GM15510 (cell line): ENCODE results near the gene GPRC5D.

ENCODE experiments used
- POLR2A ChIP-seq: IDR thresholded peaks from 3 replicates; pipeline ENCODE4 v1.6.1; 2011; ENCODE audit warnings: borderline replicate concordance; ENCODE audit not compliant: insufficient read length; ENCODE audit errors: extremely low read depth

GPRC5D gene

DNA sequence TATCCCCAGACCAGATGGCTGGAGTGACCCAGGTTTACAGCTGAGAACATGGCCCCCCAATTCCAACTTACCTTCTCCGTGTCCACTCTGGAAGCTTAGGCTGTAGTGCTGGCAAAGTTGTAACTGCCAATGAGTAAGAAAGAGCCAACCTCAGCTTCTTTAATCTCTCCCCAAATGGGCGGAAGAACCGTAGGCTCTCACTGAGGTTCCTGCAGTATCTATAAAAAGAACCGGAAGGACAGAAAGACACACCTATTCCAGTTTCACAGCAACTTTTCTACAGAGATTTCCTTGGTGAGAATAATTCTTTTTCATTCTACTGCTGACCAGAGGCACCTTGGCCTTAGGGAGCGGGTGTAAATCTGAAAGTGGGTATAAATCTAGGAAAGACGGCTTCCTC is at the start of gene GPRC5D:
Gene GPRC5D, minus strand, starts transcription at position 135 of the 400 bp plus-strand sequence. CDS start 1,786 bp downstream, outside the sequence.
- TF ChIP-seq POLR2A = no peak

- TF ChIP-seq POLR2A = no peak
These were observed 49.7 kb upstream of the GPRC5D start for GRCh38 chr12:13001775-13002040.

GRCh38 chr12:13000925-13001774 is 49.2 kb upstream of the GPRC5D start:
- no peak for TF ChIP-seq POLR2A

- TF ChIP-seq POLR2A = no peak
These were observed 48.6 kb upstream of the GPRC5D start for GRCh38 chr12:13000616-13000924.

GRCh38 chr12:12999959-13000615 is 48.1 kb upstream of the GPRC5D start, which contains the start of gene HEBP1:
HEBP1 (minus strand) TSS chr12:13000265; CDS start chr12:13000114, 151 bp downstream.
- TF ChIP-seq POLR2A = no peak

DNA sequence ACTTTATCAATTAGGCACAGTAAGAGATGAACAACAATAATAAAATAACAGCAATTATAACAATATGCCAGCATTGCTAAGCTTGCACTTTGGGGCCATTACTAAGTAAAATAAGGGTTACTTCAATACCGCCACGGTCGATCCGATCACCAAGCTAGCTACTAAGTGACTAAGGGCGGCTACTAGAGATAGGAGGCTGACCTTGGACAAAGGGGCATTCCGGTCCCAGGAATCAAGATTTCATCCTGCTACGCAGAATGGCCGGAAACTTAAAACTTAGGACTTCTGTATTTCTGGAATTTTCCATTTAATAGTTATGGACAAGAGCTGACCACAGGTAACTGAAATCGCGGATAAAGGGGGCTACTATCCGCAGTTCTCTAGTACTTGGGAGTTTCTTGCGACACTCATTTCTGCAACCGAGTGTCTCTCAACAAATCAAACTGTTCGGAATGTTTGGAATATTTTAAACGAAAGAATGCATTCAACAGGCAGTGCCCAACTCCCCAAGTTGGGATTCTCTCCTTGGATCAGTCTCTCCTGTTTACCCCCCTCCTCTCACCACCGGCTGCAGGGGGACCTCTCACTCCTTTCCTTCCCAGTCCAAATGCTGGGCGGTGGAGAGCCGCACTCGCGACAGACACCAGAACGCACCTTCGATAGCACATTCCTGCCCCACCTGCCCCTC is 47.4 kb upstream of the GPRC5D start:
- TF ChIP-seq POLR2A = no peak

- no peak for TF ChIP-seq POLR2A
These were observed 46.3 kb upstream of the GPRC5D start for GRCh38 chr12:12998248-12998647.

GRCh38 chr12:12997734-12998133 is 45.8 kb upstream of the GPRC5D start:
- no peak for TF ChIP-seq POLR2A

GRCh38 chr12:12997156-12997555 is 45.2 kb upstream of the GPRC5D start:
- TF ChIP-seq POLR2A = no peak

DNA sequence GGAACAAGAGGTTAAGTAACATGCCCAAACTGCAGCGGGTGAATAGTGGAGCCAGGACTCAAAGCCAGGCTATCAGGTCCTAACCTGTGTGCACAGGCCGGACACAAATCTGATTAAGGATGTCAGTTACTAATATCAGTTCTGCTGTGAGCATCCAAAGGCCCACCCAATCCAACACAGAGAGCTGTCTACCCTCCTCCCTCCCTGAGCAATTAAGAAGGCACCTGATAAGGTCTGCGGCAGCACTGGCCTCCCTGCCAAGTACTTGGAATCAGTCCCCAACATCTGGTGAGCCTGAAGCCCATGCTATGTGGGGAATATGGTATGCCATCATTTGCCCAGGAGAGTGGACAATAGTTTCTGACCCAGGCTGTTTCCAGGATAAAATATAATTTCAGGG is 44.2 kb upstream of the GPRC5D start:
- no peak for TF ChIP-seq POLR2A

DNA sequence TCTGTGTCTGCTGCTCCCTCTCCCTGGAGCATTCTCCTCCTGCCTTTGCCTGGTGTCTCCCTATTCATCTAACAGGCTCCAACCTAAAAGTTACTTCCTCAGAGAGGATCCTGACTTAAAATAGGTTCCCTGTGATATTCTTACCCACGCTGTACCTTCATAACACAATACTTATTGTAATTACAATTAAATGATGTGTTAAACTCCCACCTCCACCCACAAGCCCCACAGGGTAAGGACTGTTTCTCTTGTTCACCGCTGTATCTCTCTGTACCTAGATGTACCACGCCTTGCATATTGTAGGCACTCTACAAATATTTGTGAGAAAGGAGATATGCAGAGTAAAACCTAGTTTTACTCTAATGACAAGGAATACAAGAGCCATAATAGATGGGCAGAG is 43.1 kb upstream of the GPRC5D start:
- no peak for TF ChIP-seq POLR2A

DNA sequence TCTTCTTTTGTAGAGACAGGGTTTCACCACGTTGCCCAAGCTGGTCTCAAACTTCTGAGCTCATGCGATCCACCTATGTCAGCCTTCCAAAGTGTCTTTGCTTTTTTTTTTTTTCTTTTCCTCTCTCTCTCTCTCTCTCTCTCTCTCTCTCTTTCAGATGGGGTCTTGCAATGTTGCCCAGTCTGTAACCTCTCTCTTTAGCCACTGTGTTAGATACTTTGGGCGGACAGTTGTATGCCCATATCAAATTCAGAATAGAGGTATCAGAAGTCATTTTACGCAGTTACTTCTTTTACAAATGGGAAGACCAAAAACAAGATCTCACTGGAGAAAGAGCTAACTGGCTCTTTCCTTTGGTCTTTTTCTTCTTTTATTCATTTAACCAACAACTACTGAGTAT is 41.4 kb upstream of the GPRC5D start:
- no peak for TF ChIP-seq POLR2A

DNA sequence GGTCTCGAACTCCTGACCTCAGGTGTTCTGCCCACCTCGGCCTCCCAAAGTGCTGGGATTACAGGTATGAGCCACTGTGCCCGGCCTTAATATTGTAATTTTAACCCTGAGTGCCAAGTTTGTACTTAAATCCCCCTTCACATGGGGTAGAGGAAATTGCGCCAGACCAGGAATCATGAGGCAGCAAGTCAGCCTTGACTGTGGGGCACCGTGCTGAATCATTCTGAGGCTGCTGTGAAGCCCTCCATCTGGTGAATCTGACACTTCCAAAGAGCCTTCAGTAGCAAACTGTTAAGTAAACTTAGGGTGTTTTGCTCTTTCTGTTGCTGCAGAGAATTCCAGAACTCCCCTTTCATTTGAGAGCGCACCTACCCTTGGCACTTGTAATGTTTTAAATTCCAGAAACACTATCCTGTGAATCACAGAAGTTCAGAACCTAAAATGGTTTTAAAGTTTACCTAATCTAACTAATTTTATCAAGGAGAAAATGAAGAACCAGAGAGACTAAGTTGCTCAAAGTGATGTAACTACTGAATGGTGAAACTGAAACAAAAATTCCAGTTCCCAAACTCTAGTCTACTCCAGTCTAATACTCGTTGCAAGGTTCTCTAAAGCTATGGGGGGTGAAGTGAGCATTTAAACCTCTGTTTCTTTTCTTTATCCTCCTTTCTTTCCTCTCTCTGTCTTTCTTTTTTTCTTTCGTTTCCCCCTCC is 40.6 kb upstream of the GPRC5D start:
- TF ChIP-seq POLR2A = no peak

DNA sequence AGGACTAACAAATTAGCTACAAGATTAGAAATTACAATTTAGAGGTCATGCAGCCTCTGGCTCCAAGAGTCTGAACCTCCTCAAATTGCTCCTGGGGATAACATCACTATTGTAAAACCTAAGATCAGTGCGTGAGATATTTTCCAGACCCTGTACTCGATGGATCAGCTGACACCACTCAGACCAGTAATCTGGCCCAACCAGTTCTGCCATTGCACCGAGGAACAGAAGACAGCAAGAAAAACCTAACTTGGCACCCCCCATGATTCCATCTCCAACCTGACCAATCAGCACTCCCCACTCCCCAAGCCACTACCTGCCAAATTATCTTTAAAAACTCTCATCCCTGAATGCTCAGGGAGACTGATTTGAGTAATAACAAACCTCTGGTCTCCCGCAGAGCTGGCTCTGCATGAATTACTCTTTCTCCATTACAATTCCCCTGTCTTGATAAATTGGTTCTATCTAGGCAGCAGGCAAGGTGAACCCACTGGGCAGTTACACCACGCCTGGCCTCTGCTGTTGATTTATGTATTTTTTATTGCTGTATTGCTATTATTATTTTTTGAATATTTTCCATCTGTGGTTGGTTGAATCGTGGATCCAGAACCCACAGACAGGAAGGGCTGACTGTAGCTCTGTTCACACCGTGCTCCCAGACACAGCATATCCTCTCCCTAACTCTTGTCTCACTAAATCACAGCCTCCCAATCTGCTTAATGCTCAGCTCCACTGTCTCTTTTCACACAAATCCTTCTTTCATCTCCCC is 38.9 kb upstream of the GPRC5D start:
- TF ChIP-seq POLR2A = no peak

DNA sequence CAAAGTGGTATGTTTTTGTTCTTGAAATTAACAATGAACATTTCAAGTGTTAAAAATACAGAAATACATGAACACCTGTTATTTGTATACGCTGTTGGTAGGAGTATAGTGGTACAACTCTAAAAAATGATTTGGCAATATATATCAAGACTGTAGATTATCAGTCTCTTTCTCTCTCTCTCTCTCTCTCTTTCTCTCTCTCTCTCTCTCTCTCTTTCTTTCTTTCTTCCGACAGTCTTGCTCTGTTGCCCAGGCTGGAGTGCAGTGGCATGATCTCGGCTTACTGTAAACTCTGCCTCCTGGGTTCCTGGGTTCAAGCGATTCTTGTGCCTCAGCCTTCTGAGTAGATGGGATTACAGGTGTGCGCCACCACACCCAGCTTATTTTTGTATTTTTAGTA is 35.5 kb upstream of the GPRC5D start:
- TF ChIP-seq POLR2A = no peak

DNA sequence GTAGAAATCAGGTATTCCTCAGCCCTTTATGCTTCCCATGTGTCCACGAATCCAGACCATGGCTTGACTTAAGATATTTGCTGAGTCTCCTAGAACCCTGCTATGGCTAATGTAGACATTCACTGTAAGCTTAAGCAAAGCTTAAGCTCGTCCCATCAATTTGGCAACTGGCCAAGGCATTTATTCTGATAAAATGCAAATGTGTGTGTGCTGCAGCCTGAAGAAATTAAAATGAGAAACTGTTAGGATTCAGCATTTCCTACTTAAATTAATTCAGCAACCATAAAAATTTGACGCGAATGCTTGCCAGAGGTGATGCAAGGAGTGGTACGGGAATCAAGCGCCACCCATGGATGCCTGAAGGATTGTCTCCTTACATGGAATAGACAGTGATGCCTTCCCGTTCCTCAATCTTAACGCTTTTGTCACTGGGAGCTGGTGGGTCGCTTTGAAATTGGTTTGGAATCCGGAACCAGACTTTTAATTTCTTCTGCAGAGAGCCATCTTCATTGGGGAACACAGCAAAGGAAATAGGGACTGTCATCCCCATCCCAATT is 34.9 kb upstream of the GPRC5D start:
- TF ChIP-seq POLR2A = no peak
